ENCODE data around the gene ESAM. TPM values are rescaled to one million over a fixed set of nuclear protein-coding genes. Genes with fewer than 3 reads are reported as not detected.
"Not testable (repeated sequence)": the region's sequence is repeated elsewhere in the genome, so short reads cannot be mapped to it uniquely, and the experiment has no call there.

Gene ESAM
- total RNA-seq, 4 donors from 2014 or later: 18.6 to 45.9 (median 33.0) TPM

GRCh38 chr11:124784051-124784450 is 22.0 kb upstream of the ESAM start:
- no peaks in the 10 kb centered on the region for H3K27me3 ChIP-seq
- H3K27ac ChIP-seq: no peak overlapping the region
- WGBS, 2 donors: 93% methylated on average over 2 of the region's 2 CpGs
- H3K4me3 ChIP-seq: no peak overlapping the region
- no peak for TF ChIP-seq EP300 (IDR thresholded peaks at IDR 0.05)
- TF ChIP-seq CTCF (IDR thresholded peaks at IDR 0.05): no peak
- no peak for TF ChIP-seq POLR2A (IDR thresholded peaks at IDR 0.05)
- H3K9me3 ChIP-seq: no peaks in the 10 kb centered on the region
- no peak for DNase-seq (ENCODE audit: low spot score in 2 of 2)
- H3K36me3 ChIP-seq: peaks cover 0 to 4% (median 0%) of the 10 kb centered on the region in 3 donors
- no peaks in the 10 kb centered on the region for H3K4me1 ChIP-seq

GRCh38 chr11:124783002-124783401 is 20.9 kb upstream of the ESAM start:
- Histone ChIP-seq H3K27me3 (no peaks in the 10 kb centered on the region), H3K4me1 (no peaks in the 10 kb centered on the region), H3K27ac (no peak overlapping the region), H3K9me3 (no peaks in the 10 kb centered on the region), H3K36me3 (peaks cover 0 to 11% (median 0%) of the 10 kb centered on the region in 3 donors), H3K4me3 (no peak overlapping the region)
- no peak for DNase-seq (ENCODE audit: low spot score in 2 of 2)
- WGBS, 2 donors: 92 to 93% methylated on average over 4 of the region's 4 CpGs
- TF ChIP-seq POLR2A (IDR thresholded peaks at IDR 0.05) (no peak), CTCF (IDR thresholded peaks at IDR 0.05) (no peak), EP300 (IDR thresholded peaks at IDR 0.05) (no peak)

- H3K27ac ChIP-seq: no peak overlapping the region
- H3K4me1 ChIP-seq: no peaks in the 10 kb centered on the region
- DNase-seq (ENCODE audit: low spot score in 2 of 2): no peak
- no peaks in the 10 kb centered on the region for H3K27me3 ChIP-seq
- WGBS, 2 donors: 68 to 69% methylated on average over 1 of the region's 1 CpG
- H3K9me3 ChIP-seq: no peaks in the 10 kb centered on the region
- TF ChIP-seq CTCF (IDR thresholded peaks at IDR 0.05) (no peak), POLR2A (IDR thresholded peaks at IDR 0.05) (no peak), EP300 (IDR thresholded peaks at IDR 0.05) (no peak)
- no peak overlapping the region for H3K4me3 ChIP-seq
- peaks cover 0 to 13% (median 0%) of the 10 kb centered on the region in 3 donors for H3K36me3 ChIP-seq
Measured at GRCh38 chr11:124779568-124779967, 17.5 kb upstream of the ESAM start.

- TF ChIP-seq CTCF (IDR thresholded peaks at IDR 0.05) (no peak), EP300 (IDR thresholded peaks at IDR 0.05) (no peak), POLR2A (IDR thresholded peaks at IDR 0.05) (no peak)
- H3K4me3 ChIP-seq: no peak overlapping the region
- no peaks in the 10 kb centered on the region for H3K4me1 ChIP-seq
- DNase-seq (ENCODE audit: low spot score in 2 of 2): no peak
- H3K36me3 ChIP-seq: peaks cover 0 to 20% (median 0%) of the 10 kb centered on the region in 3 donors
- no peaks in the 10 kb centered on the region for H3K27me3 ChIP-seq
- H3K9me3 ChIP-seq: no peaks in the 10 kb centered on the region
- no peak overlapping the region for H3K27ac ChIP-seq
- WGBS, 2 donors: 86 to 90% methylated on average over 2 of the region's 2 CpGs
Measured at GRCh38 chr11:124778281-124778680, 16.2 kb upstream of the ESAM start.

- H3K9me3 ChIP-seq: no peaks in the 10 kb centered on the region
- DNase-seq (ENCODE audit: low spot score in 2 of 2): no peak
- no peak overlapping the region for H3K4me3 ChIP-seq
- TF ChIP-seq CTCF (IDR thresholded peaks at IDR 0.05): no peak
- TF ChIP-seq EP300 (IDR thresholded peaks at IDR 0.05): no peak
- no peak for TF ChIP-seq POLR2A (IDR thresholded peaks at IDR 0.05)
- H3K27me3 ChIP-seq: no peaks in the 10 kb centered on the region
- WGBS, 2 donors: 72 to 74% methylated on average over 7 of the region's 7 CpGs
- H3K4me1 ChIP-seq: no peaks in the 10 kb centered on the region
- H3K27ac ChIP-seq: peak overlapping the region in 1 of 4 donors; percentile 28
- peaks cover 0 to 26% (median 0%) of the 10 kb centered on the region in 3 donors for H3K36me3 ChIP-seq
Measured at GRCh38 chr11:124776865-124777645, 15.0 kb upstream of the ESAM start.

GRCh38 chr11:124770959-124771358 is 8.9 kb upstream of the ESAM start:
- 96 to 99% methylated on average over 6 of the region's 6 CpGs for WGBS, 2 donors
- not testable (repeated sequence) for H3K4me3 ChIP-seq; H3K4me1 ChIP-seq; DNase-seq (ENCODE audit: low spot score in 2 of 2); H3K9me3 ChIP-seq; H3K27ac ChIP-seq; H3K27me3 ChIP-seq
- peaks cover 0 to 61% (median 6%) of the 10 kb centered on the region in 3 donors for H3K36me3 ChIP-seq

All from tibial nerve (tissue), 4 donors.